Stomach (tissue), 9 donors: ENCODE results near the gene AKNA. TPM values are rescaled to one million over a fixed set of nuclear protein-coding genes. Genes with fewer than 3 reads are reported as not detected.

Experiments used
- DNase-seq, 2 donors: peaks; one replicate each; pipeline versions ENCODE4 v3.0.0 to v3.0.0-alpha.2; 2013 to 2019
- H3K27ac ChIP-seq, 5 donors: fragments of 200-600 bp in 4 of 5; sonication (generic) in 4 of 5; one replicate each; pipeline ENCODE4 v1.5.1; 2013 to 2019; ENCODE audit warnings: mild to moderate bottlenecking in 1 of 5, moderate library complexity in 1 of 5
- H3K27me3 ChIP-seq, 3 donors: fragments of 200-600 bp; sonication (generic); one replicate each; pipeline ENCODE4 v1.5.1; 2017 to 2019; ENCODE audit warnings: mixed run types in 1 of 3
- H3K36me3 ChIP-seq, 4 donors: fragments of 200-600 bp; sonication (generic); 1 replicate in 3 of 4; 2 replicates in 1 of 4; pipeline ENCODE4 v1.5.1; 2016 to 2019
- H3K4me1 ChIP-seq, 4 donors: fragments of 200-600 bp; sonication (generic); one replicate each; pipeline ENCODE4 v1.5.1; 2016 to 2019
- H3K4me3 ChIP-seq, 4 donors: fragments of 200-600 bp; sonication (generic) in 3 of 4; one replicate each; pipeline ENCODE4 v1.5.1; 2016 to 2019; ENCODE audit warnings: mild to moderate bottlenecking in 1 of 4
- H3K9me3 ChIP-seq, 4 donors: fragments of 200-600 bp; sonication (generic); one replicate each; pipeline ENCODE4 v1.5.1; 2016 to 2019
- EP300 ChIP-seq: sonication (generic); formaldehyde crosslinking; IDR thresholded peaks from one replicate; pipeline ENCODE4 v1.6.1; 2017; ENCODE audit warnings: antibody characterized with exemption
- POLR2A ChIP-seq, 4 donors: fragments of 450-650 bp; IDR thresholded peaks; one replicate each; pipeline ENCODE4 v1.6.1; 2016; ENCODE audit warnings: antibody characterized with exemption in 4 of 4, control low read depth in 2 of 4, mild to moderate bottlenecking in 1 of 4, moderate library complexity in 1 of 4
- POLR2AphosphoS5 ChIP-seq, 3 donors: sonication (generic); formaldehyde crosslinking; IDR thresholded peaks; one replicate each; pipeline ENCODE4 v1.6.1; 2016; ENCODE audit warnings: antibody characterized with exemption in 3 of 3
- WGBS, 5 donors: extraction: QIAGEN DNeasy Blood & Tissue Kit in 3 of 5; methylation state at CpG; one replicate each; pipeline versions ENCODE4 v1.1.5 to v1.1.7; 2013 to 2018; 5-methylcytosine and 5-hydroxymethylcytosine counted together
- intact Hi-C: fragments of 100-400 bp; cut with DNase I; formaldehyde crosslinking; loops from one replicate; pipeline ENCODE4 v1.15.1; 2023; ENCODE audit warnings: low total_unique reads
- polyA plus RNA-seq, 3 donors: library from polyadenylated mRNA; stranded (reverse); fragments of 200-250 nt; gene quantifications; one replicate each; pipeline ENCODE4 v1.2.3, GENCODE V29; 2013
- total RNA-seq, 5 donors: library from RNA; depleted of rRNA; stranded (reverse); fragments of >200 nt; gene quantifications; one replicate each; pipeline versions ENCODE4 v1.1.0 to v1.2.3, GENCODE V29; 2014 to 2016
- TF ChIP-seq, protein P1 (sequence below), 7 experiments: fragments of 450-650 bp in 4 of 7; fragments of 200-600 bp in 3 of 7; sonication (generic) in 3 of 7; IDR thresholded peaks; one replicate each; pipeline ENCODE4 v1.5.1; 2016 to 2019; ENCODE audit warnings: antibody characterized with exemption in 7 of 7, control low read depth in 2 of 7, mild to moderate bottlenecking in 1 of 7
- donor health status: healthy with polysubstance abuse.
- donor health status: Bipolar disorder and iron deficiency.
- donor health status: healthy.

The AKNA gene
- total and polyA plus RNA-seq, 8 donors: 12.2 to 85.8 (median 16.6) TPM

DNA sequence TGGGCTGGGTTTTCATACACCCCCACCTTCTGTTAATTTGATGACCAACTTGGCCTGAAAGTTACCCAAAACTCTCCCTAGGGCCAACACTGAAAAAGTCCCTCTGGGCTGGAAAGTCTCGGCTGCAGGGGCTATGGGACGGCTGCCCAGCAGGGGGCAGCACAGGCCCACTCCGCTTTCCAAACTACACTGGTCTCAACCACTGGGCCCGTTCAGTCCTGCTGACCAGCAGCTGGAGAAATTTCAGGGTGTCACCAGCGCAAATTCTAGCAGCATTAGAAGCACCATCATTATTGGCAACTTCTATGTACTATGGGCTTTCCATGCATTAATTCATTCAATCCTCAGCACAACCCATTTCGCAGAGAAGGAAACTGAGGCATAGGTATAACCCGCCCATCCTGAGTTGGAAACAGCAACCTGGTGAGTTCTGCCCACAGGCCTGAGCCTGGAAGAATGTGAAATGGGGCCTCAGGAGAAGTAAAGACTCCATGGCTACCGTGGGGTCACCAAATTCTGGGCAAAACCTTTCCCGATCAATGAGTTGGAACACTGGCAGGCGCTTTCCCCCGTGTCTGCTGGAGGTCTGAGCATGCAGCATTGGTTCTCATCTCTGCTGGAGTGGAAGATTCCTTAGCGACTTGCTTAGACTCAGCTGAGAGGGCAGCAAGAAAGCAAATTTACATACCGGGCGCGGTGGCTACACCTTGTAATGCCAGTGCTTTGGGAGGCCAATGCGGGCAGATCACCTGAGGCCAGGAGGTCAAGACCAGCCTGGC is 48.5 kb downstream of the AKNA start:
- H3K9me3 ChIP-seq: no peaks in the 10 kb centered on the region
- 78 to 85% (median 83%) methylated on average over 15 to 16 of the region's 16 CpGs for WGBS, 5 donors
- H3K27me3 ChIP-seq: no peaks in the 10 kb centered on the region
- H3K4me3 ChIP-seq: no peak overlapping the region
- H3K36me3 ChIP-seq: peaks cover 72 to 100% (median 100%) of the 10 kb centered on the region in 4 donors
- H3K4me1 ChIP-seq: peaks cover 0 to 13% (median 0%) of the 10 kb centered on the region in 4 donors
- DNase-seq: peak; percentile 40 to 60
- intact Hi-C loops: no loop called here
- peak overlapping the region in 1 of 5 donors; percentile 7 for H3K27ac ChIP-seq
- TF ChIP-seq, protein P1, sequence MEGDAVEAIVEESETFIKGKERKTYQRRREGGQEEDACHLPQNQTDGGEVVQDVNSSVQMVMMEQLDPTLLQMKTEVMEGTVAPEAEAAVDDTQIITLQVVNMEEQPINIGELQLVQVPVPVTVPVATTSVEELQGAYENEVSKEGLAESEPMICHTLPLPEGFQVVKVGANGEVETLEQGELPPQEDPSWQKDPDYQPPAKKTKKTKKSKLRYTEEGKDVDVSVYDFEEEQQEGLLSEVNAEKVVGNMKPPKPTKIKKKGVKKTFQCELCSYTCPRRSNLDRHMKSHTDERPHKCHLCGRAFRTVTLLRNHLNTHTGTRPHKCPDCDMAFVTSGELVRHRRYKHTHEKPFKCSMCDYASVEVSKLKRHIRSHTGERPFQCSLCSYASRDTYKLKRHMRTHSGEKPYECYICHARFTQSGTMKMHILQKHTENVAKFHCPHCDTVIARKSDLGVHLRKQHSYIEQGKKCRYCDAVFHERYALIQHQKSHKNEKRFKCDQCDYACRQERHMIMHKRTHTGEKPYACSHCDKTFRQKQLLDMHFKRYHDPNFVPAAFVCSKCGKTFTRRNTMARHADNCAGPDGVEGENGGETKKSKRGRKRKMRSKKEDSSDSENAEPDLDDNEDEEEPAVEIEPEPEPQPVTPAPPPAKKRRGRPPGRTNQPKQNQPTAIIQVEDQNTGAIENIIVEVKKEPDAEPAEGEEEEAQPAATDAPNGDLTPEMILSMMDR (IDR thresholded peaks at IDR 0.05): peak in 5 of 7 experiments; percentile 37 to 79 (median 57)
- no peak for TF ChIP-seq POLR2AphosphoS5 (IDR thresholded peaks at IDR 0.05)

DNA sequence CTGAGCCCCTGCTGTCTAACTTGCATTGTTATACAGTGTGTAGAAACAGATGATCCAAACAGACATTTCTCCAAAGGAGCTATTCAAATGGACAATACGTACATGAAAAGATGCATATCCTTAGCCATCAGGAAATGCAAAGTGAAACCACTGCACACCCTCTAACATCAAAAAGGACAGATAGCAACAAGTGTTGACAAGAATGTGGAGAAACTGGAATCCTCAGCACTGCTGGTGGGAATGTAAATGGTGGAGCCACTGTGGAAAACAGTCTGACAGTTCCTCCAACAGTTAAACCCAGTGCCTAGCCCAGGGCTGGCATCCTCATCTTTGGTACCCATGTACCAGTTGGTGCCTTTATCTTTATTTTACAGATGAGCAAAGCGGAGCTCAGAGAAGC is 49.6 kb downstream of the AKNA start:
- Histone ChIP-seq H3K36me3 (peaks cover 66 to 90% (median 89%) of the 10 kb centered on the region in 4 donors), H3K9me3 (no peaks in the 10 kb centered on the region)
- intact Hi-C loops: no loop called here

DNA sequence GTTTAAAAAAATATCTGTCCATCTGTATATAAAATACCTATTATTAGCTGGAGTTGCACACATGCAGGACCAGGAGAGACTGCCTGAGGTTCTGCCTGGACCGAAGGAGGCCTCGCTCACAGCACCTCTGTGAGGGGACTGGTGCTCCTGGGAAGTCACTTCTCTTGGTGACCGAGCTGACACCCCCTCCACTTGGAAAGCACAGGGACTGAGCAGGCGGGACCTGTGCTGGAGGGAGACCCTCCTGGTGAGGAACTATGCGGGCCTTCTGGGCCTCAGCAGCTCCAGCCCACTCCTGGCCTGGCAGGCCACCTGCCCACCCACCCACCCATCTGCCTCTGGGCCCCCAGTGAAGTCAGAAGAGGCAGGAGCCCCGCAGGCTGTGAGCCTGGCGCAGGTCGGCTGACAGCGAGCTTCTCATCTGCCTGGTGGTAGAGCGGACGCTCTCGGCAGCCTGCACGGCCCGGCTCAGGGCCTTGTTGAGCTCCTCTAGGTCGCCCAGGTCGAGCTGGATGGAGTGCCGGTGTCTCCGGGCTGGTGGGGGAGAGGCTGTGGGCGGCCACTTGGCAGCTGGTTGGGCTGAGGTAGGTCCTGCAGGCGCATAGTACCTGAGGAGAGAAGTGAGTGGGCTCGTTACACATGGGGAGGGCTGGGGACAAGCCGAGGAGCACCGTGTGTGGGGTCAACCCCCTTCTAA is 50.9 kb downstream of the AKNA start:
- Histone ChIP-seq H3K27ac (no peak overlapping the region), H3K4me3 (no peak overlapping the region), H3K36me3 (peaks cover 52 to 76% (median 76%) of the 10 kb centered on the region in 4 donors), H3K27me3 (no peaks in the 10 kb centered on the region), H3K9me3 (no peaks in the 10 kb centered on the region), H3K4me1 (peaks cover 0 to 13% (median 0%) of the 10 kb centered on the region in 4 donors)
- intact Hi-C loops: no loop called here
- TF ChIP-seq, protein P1 (IDR thresholded peaks at IDR 0.05): no peak
- TF ChIP-seq POLR2A (IDR thresholded peaks at IDR 0.05): no peak
- TF ChIP-seq EP300: no peak
- TF ChIP-seq POLR2AphosphoS5 (IDR thresholded peaks at IDR 0.05): no peak
- no peak for DNase-seq
- 91 to 95% (median 94%) methylated on average over 23 of the region's 23 CpGs for WGBS, 5 donors

More for the DNA sequence above, 49.6 kb downstream of the AKNA start:
- Histone ChIP-seq H3K4me1 (peaks cover 0 to 13% (median 0%) of the 10 kb centered on the region in 4 donors), H3K27me3 (no peaks in the 10 kb centered on the region), H3K27ac (no peak overlapping the region), H3K4me3 (no peak overlapping the region)
- TF ChIP-seq POLR2AphosphoS5 (IDR thresholded peaks at IDR 0.05): no peak
- WGBS, 5 donors: 91 to 100% (median 94%) methylated on average over 2 of the region's 2 CpGs
- DNase-seq: no peak

DNA sequence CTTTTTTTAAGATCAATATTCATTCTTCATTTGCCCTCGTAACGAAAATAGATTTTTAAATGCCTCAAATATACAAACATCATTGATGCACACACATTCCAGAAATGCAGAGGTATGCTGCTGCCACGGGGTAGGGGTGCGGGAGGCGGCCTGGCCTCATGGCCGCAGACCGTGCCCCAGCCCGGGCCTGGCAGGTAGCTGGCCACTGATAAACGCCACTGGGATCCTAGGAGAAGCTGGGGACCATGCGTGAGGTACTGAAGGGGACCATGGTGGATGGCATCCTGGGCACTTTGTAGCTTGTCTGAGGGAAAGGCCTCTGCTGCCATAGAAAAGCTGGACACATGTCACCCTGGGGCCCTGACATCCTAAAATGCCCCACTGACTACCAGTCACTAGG is 51.6 kb downstream of the AKNA start:
- 76 to 85% (median 82%) methylated on average over 10 of the region's 10 CpGs for WGBS, 5 donors
- intact Hi-C loops: no loop called here
- no peaks in the 10 kb centered on the region for H3K9me3 ChIP-seq
- H3K27ac ChIP-seq: no peak overlapping the region
- peaks cover 47 to 69% (median 69%) of the 10 kb centered on the region in 4 donors for H3K36me3 ChIP-seq
- TF ChIP-seq EP300: no peak
- TF ChIP-seq POLR2AphosphoS5 (IDR thresholded peaks at IDR 0.05): no peak
- TF ChIP-seq POLR2A (IDR thresholded peaks at IDR 0.05): no peak
- TF ChIP-seq, protein P1 (IDR thresholded peaks at IDR 0.05): no peak
- DNase-seq: no peak
- H3K27me3 ChIP-seq: no peaks in the 10 kb centered on the region
- no peak overlapping the region for H3K4me3 ChIP-seq
- peaks cover 0 to 13% (median 1%) of the 10 kb centered on the region in 4 donors for H3K4me1 ChIP-seq
